Measurements from ENCODE around the gene AOC3. TPM values are rescaled to one million over a fixed set of nuclear protein-coding genes. Genes with fewer than 3 reads are reported as not detected.

Gene AOC3
- total and polyA plus RNA-seq, 2 of the 13 experiments (the other 11 are each of a cell fraction or from before 2014, with no cell fraction given) = 8.7 to 51.7 TPM

DNA sequence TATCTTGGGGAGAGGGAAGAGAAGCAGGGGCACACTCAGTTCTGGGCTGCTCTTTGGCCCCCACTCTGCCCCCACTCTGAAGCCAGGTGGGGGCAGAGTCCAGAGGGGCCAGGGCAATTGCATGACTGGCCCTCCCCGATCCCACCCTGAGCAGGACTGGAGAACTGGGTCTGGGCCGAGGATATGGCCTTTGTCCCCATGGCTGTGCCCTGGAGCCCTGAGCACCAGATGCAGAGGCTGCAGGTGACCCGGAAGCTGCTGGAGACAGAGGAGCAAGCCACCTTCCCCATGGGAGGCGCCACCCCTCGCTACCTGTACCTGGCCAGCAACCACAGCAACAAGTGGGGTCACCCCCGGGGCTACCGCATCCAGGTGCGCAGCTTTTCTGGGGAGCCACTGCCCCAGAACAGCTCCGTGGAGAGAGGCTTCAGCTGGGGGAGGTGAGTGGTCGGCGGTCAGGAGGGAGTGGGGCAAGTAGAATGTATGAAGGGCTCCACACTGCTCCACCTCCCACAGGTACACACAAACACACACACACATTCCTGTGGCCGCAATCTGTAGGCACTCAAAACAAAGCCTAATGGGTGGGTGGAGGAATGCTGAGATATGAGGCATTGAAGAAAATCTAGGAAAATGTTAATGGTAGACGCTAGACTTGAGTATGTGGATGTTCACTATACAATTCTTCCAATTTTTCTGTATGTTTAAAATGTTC is 21.4 kb downstream of the AOC3 start (continued):
- no peak for TF ChIP-seq ZNF292 (CRISPR knock-in tag; IDR thresholded peaks at IDR 0.05; ENCODE audit: borderline replicate concordance, low read depth)
- TF ChIP-seq TBL1XR1 (IDR thresholded peaks at IDR 0.05; ENCODE audit: borderline replicate concordance, low read length, partially characterized antibody) = no peak
- TF ChIP-seq ZNF414 (CRISPR knock-in tag; IDR thresholded peaks at IDR 0.05) = no peak
- TF ChIP-seq CBX5 (CRISPR knock-in tag; IDR thresholded peaks at IDR 0.05; ENCODE audit: borderline replicate concordance) = no peak
- peak; percentile 44 for TF ChIP-seq ZNF883 (CRISPR knock-in tag; IDR thresholded peaks at IDR 0.05; ENCODE audit: not compliant biosample characterization)
- TF ChIP-seq, protein P1, sequence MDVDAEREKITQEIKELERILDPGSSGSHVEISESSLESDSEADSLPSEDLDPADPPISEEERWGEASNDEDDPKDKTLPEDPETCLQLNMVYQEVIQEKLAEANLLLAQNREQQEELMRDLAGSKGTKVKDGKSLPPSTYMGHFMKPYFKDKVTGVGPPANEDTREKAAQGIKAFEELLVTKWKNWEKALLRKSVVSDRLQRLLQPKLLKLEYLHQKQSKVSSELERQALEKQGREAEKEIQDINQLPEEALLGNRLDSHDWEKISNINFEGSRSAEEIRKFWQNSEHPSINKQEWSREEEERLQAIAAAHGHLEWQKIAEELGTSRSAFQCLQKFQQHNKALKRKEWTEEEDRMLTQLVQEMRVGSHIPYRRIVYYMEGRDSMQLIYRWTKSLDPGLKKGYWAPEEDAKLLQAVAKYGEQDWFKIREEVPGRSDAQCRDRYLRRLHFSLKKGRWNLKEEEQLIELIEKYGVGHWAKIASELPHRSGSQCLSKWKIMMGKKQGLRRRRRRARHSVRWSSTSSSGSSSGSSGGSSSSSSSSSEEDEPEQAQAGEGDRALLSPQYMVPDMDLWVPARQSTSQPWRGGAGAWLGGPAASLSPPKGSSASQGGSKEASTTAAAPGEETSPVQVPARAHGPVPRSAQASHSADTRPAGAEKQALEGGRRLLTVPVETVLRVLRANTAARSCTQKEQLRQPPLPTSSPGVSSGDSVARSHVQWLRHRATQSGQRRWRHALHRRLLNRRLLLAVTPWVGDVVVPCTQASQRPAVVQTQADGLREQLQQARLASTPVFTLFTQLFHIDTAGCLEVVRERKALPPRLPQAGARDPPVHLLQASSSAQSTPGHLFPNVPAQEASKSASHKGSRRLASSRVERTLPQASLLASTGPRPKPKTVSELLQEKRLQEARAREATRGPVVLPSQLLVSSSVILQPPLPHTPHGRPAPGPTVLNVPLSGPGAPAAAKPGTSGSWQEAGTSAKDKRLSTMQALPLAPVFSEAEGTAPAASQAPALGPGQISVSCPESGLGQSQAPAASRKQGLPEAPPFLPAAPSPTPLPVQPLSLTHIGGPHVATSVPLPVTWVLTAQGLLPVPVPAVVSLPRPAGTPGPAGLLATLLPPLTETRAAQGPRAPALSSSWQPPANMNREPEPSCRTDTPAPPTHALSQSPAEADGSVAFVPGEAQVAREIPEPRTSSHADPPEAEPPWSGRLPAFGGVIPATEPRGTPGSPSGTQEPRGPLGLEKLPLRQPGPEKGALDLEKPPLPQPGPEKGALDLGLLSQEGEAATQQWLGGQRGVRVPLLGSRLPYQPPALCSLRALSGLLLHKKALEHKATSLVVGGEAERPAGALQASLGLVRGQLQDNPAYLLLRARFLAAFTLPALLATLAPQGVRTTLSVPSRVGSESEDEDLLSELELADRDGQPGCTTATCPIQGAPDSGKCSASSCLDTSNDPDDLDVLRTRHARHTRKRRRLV (CRISPR knock-in tag; IDR thresholded peaks at IDR 0.05) = no peak
- TF ChIP-seq, protein P2, sequence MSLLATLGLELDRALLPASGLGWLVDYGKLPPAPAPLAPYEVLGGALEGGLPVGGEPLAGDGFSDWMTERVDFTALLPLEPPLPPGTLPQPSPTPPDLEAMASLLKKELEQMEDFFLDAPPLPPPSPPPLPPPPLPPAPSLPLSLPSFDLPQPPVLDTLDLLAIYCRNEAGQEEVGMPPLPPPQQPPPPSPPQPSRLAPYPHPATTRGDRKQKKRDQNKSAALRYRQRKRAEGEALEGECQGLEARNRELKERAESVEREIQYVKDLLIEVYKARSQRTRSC (CRISPR knock-in tag; IDR thresholded peaks at IDR 0.05; ENCODE audit: low read depth) = no peak
- no peak for TF ChIP-seq FOXO1 (CRISPR knock-in tag; IDR thresholded peaks at IDR 0.05)
- no peak for TF ChIP-seq PBX3 (CRISPR knock-in tag; IDR thresholded peaks at IDR 0.05; ENCODE audit: borderline replicate concordance)
- TF ChIP-seq GRHL1 (CRISPR knock-in tag; conservative IDR thresholded peaks at IDR 0.05) = no peak
- no peak for TF ChIP-seq SNRNP70 (IDR thresholded peaks at IDR 0.05; ENCODE audit: low read depth, low read length)
- no peak for TF ChIP-seq ZBTB1 (CRISPR knock-in tag; IDR thresholded peaks at IDR 0.05; ENCODE audit: borderline replicate concordance)
- TF ChIP-seq MNT (IDR thresholded peaks at IDR 0.05) = no peak
- 0 out of 2 replicates have a peak, but pooled peaks have one; percentile 30 for TF ChIP-seq HNRNPL (IDR thresholded peaks at IDR 0.05; ENCODE audit: low read depth, low read length)
- TF ChIP-seq ZNF660 (CRISPR knock-in tag; IDR thresholded peaks at IDR 0.05; ENCODE audit: borderline replicate concordance, low read depth) = no peak

All from HepG2 (cell line).